GM19043 (cell line): ENCODE results near the gene FBXL20.
"Not testable (repeated sequence)": the region's sequence is repeated elsewhere in the genome, so short reads cannot be mapped to it uniquely, and the experiment has no call there.

ENCODE experiments used
- ATAC-seq: cut with Tn5 transposase; IDR thresholded peaks from one replicate; pipeline ENCODE4 v1.9.1; 2021; ENCODE audit warnings: low read depth; ENCODE audit not compliant: unreplicated experiment

The FBXL20 gene

GRCh38 chr17:39385040-39385439, 16.4 kb downstream of the FBXL20 start:
- no peak for ATAC-seq

- no peak for ATAC-seq
These were observed 21.3 kb downstream of the FBXL20 start for GRCh38 chr17:39380144-39380543.

- ATAC-seq = no peak
These were observed 25.0 kb downstream of the FBXL20 start for GRCh38 chr17:39376434-39376833.

GRCh38 chr17:39367805-39368204, 33.6 kb downstream of the FBXL20 start:
- not testable (repeated sequence) for ATAC-seq

GRCh38 chr17:39365872-39366271, 35.6 kb downstream of the FBXL20 start:
- ATAC-seq = no peak

GRCh38 chr17:39365242-39365641, 36.2 kb downstream of the FBXL20 start:
- ATAC-seq = no peak

- ATAC-seq = no peak
These were observed 37.0 kb downstream of the FBXL20 start for GRCh38 chr17:39364236-39365025.

GRCh38 chr17:39361064-39361463, 40.4 kb downstream of the FBXL20 start:
- no peak for ATAC-seq

- ATAC-seq = no peak
These were observed 40.9 kb downstream of the FBXL20 start for GRCh38 chr17:39360537-39360936.

GRCh38 chr17:39359994-39360393, 41.4 kb downstream of the FBXL20 start:
- ATAC-seq = no peak

GRCh38 chr17:39357986-39358385, 43.4 kb downstream of the FBXL20 start:
- no peak for ATAC-seq

GRCh38 chr17:39357488-39357887, 43.9 kb downstream of the FBXL20 start:
- ATAC-seq = no peak

GRCh38 chr17:39352986-39353385, 48.4 kb downstream of the FBXL20 start:
- ATAC-seq = no peak

- ATAC-seq = no peak
These were observed 48.9 kb downstream of the FBXL20 start for GRCh38 chr17:39352511-39352910.

GRCh38 chr17:39351508-39351907, 49.9 kb downstream of the FBXL20 start:
- ATAC-seq = no peak

- ATAC-seq = no peak
These were observed 52.2 kb downstream of the FBXL20 start for GRCh38 chr17:39349246-39349645.

- not testable (repeated sequence) for ATAC-seq
These were observed 54.6 kb downstream of the FBXL20 start for GRCh38 chr17:39346863-39347262.

- ATAC-seq = no peak
These were observed 59.9 kb downstream of the FBXL20 start for GRCh38 chr17:39341541-39341940.

GRCh38 chr17:39340731-39341130, 60.7 kb downstream of the FBXL20 start:
- ATAC-seq = no peak

GRCh38 chr17:39339272-39339671, 62.2 kb downstream of the FBXL20 start:
- ATAC-seq = no peak

- ATAC-seq = not testable (repeated sequence)
These were observed 63.8 kb downstream of the FBXL20 start for GRCh38 chr17:39337649-39338048.

- ATAC-seq = no peak
These were observed 65.7 kb downstream of the FBXL20 start for GRCh38 chr17:39335704-39336223.
